Suppressor macrophage treated with lipopolysaccharide for 4 hours (primary cell): ENCODE data around the gene ARHGAP27.
"Not testable (repeated sequence)": the region's sequence is repeated elsewhere in the genome, so short reads cannot be mapped to it uniquely, and the experiment has no call there.

Experiments used
- DNase-seq: peaks from one replicate; pipeline ENCODE4 v3.0.0-alpha.2; 2020

Gene ARHGAP27

DNA sequence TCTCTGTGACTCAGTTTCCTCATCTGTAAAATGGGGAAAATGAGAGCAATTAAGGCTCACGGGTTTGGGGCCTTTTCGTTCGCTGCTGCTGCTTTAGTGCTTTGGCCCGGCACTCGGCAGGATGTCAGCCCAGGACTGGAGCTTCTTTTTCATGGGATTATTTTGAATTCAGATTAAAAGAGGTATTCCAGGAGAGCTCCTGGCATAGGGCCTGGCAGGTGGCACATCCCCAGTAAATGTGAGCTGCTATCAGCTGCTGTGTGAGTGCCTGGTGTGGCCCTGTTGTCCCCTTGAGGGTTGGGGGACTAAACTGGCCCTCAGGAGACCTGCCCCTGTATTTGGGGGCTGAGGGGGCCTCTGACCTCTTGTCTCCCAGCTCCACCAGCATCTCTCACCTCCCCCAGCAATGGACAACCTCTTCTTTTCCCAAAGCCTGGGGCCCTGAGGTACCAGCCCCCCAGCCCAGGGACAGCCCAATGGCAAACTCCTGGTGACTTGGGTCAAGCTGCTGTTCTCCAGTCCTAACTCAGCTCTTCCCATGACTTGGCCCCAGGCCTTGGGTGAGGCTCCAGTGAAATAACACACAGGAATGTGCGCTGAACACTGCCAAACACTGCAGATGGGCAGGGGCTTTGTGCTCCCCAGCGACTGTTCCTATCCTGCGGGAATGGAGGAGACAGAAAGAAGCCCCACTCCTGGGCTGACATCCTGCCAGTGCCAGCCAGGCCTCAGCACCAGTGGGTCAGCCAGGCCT, 14.4 kb upstream of the ARHGAP27 start:
- DNase-seq = not testable (repeated sequence)

DNA sequence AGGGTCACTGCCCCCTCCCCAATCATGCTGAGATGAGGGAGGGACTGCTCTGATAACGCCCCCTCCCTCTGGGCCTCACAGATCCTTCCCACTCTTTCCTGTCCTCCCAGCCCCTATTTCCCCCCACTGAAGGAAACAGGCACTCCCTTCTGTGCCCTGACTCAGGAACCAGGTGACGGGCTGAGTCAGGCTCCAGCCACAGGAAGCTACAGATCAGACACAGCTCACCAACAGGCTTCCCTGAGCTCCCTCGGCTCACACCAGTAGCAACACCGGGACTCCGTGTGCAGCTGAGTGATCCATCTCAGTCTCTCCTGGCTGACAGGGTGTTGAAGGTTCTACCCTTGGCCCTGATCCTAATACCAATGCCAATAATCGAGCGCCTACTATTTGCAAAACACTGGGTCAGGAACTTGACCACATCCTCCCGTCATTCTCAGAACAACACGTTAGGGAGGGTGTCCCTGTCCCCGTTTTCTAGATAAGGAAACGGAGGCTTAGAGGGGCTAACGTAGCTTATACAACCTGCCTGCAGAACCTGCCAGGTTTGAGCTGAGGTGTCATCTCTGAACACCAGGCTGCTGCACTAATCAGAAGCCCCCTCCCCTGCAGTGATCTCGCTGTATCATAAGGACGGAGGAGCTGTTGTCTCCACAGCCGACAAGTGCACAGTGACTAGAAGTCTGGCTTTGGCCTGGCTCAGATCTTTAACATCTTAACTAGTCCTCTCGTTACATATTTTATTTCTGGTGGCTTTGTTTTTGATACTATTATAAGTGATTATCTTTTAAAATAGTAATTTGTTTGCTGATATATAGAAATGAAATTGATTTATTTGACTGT, 13.5 kb upstream of the ARHGAP27 start:
- peak; percentile 40 for DNase-seq

DNA sequence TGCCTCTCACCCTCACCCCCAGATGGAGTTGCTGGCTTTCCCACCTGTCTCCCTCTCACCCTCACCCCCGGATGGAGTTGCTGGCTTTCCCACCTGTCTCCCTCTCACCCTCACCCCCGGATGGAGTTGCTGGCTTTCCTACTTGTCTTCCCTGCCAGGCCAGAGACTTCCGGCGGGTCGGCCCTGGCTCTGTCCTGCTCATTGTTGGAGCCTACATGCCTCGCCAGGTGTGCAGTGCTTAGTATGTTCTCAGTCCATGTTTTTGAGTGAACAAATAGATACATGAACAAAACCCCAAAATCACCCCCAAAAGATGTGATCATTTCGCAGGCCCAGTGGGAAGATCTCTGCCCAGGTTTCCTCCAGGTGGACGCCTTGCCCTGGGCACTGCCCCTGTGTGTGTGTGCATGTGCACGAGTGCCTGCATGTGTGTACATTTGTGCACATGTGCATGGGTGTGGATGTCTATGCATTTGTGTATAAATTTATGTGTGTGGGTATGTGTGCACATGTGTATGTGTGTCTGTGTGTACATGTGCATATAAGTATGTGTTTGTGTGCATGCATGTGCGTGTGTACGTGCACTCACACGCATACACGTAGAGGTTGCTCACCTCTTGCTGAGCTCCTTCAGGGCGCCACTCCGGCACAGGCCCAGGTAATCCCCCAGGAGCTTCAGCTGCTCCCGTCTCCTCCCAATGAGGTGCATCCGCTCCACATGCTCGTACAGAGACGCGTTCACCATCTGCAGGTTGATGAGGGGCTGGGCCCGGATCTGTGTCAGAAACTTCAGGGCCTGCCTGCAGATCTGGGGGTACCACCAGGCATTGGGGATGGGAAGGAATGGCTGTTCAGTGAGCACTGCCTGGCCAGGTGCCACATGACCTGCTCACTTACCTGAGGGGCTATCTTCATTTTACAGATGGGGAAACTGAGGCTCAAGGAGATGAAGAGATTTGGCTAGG, 12.5 kb upstream of the ARHGAP27 start:
- not testable (repeated sequence) for DNase-seq

DNA sequence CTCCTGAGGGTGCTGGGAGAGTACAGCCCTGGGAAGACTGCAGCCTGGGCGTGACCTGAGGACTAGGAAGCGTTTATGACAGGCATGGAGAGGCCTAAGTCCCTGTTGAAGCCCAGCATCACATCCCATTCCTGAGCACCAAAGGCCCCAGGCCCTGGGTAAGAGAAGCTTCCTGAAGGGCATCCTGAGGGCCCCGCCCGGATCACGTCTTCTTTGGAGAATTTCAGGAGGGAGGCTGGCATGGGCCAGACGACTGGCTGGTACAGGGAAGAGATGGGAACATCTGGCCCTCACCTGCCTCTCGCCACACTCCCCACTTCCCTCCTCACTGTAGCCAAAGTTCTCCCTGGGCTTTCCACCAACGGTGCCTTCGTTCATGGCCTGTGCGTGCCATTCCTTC, 11.6 kb upstream of the ARHGAP27 start:
- not testable (repeated sequence) for DNase-seq

DNA sequence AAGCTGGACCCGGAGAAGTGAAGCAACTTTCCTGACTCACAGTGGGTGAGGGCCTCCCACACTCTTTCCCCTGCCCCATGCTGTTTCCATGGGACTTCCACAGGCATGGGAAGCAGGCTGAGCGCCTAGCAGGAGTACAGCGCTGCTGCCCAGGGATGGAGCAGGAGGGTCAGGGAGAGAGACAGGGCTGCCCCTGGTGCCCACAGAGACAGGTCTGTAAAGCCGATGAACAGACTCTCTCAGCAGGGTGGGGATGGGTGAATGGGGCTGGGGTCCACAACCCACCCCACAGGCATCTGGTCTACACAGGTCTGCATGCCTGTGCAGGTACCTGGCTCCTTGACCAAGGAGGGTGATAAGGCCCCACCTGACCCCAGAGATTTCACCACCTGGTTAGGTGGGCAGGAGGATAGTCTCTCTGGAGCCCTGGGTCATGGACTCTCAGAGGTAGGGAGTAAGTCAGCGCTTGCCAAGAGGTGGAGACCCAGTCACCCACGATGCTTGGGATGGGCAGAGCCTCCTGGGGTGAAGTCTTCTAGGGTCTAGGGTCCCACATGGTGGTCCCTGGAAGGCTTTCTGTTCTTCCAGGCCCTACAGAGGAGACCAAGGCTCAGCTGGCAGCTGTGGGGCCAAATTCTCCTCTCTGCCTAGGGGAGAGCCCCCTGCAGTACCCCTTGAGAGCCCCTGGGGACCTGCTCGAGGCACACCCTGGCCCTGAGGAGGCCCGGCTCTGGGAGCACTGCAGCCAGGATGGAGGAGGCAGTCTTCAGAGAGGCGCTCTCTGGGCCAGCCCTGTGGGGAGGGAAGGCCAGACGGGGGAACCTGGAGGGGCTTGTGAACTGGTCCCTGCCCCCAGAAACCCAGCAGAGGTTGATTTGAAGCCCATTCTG, 10.9 kb upstream of the ARHGAP27 start:
- not testable (repeated sequence) for DNase-seq

DNA sequence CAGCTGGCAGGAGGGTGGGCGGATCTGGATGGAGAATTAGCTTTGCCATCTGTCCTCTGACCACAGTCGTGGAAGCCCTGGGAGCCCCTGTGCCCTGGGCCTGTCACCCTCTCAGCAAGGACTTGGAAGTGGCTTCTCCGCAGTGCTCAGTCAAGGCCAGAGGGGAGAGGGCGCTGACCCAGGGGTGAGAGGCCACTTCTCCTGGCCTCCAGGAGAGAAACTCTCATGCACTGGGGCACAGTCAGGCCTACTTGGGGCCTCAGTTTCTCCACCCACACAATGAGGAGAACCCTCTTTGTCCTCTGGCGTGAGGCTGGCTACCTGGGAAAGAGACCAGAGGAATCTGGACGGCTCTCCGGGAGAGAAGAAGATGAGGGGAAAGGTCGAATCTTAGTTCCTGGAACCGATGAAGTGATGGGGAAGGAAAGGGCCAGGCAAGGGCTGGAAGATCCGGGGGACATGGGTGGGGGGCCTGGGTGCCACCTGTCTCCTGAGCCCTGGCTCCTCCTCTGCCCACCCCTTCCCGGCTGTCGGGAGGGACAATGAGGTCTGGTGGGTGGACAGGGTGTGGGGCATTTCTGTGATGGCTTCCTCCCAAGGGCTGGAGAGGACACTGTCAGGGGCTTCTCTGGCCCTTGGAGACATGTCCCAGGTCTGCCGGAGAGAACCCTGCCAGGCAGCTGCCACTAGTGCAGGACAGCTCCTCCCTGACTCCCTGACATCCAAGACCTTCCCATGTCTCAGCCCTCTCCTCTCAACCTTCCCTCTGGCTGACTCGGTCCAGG, 9.0 kb upstream of the ARHGAP27 start:
- no peak for DNase-seq

DNA sequence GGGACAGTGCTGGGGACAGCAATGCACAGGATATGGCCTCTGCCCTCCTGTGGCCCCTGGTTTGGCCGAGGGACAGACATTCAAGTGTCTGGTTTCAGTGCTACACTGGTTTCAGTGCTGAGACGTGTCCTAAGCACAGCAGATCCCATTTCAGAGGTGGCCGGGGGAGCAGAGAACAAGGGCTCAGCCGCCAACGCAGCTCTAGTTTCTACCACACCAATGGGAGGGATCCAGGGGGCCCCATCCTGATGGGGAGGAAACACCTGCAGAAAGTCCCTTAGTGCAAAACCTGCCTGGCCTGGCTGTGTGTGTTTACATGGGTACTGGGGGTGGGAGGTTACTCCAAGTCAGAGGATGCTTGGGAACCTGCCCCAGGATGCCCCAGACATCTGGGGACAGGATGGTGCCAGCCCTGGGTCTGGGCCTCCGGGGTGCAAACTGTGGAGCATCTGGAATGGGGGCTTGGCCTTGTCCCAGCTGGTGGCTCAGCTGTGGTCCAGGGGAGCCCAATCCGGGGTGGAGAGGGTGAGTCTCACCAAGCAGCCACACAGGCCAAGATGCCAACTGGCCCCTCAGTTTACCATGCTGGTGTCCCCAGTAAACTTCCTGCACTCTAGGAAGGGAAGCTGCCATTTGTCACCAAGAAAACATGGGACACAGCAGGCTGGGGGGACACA, 8.3 kb upstream of the ARHGAP27 start:
- DNase-seq = not testable (repeated sequence)

DNA sequence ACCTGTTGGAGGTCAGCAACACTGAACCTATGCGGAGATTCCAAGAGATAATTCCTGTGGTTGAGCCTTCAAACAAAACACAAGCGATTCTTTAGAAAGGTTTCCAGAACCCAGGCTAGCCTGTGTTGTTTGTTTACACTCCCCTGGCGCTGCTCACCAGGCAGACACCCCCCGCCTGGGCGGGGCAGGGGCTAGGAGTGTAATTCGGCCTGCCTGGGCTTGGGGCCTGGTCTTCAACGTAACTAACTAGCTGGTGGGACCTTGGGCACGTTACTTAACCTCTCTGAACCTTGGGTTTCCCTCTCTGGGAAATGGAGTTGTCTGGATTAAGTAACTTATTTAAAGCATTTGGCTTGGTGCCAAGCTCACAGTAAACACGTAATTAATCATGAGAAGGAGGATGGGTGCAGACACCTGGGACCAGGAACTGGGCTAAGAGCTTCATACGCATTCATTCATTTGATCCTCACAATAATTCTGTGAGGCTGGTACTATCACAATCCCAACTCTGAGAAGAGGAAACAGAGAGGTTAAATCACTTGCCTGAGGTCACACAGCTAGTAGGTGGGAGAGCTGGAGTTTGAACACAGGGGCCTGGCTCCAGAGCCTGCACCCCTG, 7.6 kb upstream of the ARHGAP27 start:
- no peak for DNase-seq

DNA sequence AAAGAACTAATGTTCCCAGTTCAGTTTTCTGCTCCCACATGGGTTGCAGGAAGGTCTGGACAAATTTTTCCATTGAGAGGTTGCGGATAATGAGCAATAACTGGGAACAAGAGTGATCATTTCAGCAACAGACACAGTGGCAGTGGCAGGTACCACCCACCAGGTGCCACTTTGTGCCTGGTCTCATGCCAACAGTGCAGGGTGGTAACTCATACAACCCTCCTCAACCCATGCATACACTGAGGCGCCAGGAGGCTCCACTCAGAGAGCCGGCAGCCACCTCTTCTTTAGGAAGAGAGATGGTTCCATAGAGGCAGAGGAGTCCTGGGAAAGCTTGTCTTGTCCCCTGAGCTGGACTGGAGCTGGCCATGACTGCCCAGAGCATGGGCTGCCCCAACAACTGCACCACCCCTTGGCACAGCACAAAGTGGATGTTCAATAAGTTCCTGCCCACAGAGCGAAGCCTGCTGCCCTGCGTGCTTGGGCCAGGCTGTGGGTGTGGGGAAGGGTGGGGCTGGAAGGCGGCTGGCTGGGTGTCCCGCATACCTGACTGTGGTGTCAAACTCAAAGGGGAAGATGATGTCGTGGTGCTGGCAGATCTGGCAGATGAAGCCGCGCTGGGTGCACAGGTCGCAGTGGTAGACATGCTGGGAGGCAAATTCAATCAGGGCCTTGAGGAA, 6.4 kb upstream of the ARHGAP27 start:
- DNase-seq = no peak

DNA sequence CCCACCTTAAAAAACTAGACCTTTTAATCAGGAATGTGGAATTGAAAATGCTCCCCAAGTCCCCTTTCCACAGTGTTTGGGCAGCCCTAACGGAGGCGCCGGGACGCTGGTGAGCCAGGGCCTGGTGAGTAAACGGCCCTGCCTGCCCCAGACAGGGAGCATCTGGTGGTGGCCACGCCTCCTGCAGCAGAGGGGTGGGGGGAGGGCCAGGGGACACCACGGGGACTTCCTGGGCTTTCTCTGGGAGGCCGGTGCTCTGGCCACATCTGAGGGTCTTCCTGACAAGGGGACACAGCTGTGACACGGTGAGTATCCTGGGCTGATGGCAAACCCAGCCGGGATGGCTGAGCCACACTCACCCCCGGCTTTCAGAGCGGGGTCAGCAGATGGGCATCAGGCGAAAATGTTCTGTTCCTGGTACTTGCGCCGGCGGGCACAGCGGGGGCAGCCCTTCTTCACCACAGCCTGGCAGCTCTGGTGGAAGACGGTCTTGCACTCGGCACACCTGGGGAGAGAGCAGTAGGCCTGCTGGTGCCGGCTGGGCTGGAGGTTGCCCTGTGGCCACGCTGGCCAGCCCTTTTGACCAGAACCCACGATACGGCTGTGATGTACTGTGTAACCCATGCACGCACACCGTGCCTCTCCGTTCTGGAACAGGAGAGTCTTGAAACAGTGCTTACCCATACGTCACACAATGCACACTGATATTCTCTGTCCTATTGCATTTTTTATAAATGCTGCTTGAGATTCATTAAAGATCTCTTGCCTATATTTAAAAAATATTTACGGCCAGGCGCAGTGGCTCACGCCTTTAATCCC, 5.0 kb upstream of the ARHGAP27 start:
- no peak for DNase-seq

DNA sequence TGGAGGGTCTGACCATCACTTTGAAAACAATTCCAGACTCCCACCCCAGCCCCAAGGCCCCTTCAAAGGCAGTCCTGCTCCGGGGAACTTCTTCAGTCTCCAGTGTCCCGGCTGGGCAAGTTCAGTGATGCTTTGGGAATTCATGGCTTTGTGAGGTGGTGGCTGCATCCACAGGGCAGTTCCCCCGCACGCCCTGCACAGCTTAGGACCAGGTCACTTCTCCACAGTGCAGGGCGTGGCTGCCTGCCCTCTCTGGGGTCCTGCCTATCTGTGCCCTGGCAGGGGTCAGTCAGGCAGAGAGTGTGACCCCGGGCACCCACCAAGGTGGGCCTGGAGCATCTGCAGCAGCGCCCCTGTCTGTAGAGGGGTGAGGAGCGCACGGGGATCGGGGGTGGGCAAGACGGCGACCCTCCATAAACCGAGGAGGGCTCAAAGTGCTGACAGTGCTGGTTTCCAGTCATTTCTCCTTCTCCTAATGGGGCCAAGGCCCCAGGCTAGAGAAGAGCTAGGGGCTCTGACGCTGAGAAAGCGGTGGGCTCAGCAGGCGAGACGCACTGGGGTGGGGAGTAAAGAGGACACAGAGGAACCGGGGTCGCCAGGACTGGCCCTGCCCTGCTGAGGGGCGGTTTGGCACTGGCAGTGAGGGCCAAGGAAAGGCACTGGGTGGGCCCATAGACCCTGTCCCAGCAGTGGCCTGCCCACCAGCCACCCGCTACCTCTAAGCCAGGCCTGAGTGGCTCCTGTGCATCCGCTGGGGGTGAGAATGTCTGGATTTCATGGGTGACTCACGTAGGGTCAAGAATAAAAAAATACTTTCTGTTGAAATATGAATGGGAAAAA, 4.2 kb upstream of the ARHGAP27 start:
- DNase-seq = no peak

DNA sequence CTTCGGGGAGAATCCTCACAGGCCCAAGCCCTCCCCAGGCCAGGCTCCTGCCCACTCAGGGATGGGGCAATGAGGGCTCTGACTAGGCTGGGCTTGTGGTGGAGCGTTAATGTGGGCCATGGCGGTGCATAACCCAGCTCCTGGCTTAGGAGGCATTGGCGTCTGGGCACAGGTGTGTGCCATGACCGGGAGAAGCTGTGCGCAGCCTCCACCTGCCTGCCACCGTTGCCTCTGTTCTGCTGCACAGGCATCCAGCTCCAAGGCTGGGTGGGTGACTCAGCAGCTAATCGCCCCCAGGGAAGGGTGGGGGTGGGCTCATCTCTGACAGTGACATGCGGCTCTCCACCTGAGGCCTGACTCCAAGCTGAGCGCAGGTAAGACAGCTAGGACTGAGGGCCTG, 3.5 kb upstream of the ARHGAP27 start:
- DNase-seq = no peak

DNA sequence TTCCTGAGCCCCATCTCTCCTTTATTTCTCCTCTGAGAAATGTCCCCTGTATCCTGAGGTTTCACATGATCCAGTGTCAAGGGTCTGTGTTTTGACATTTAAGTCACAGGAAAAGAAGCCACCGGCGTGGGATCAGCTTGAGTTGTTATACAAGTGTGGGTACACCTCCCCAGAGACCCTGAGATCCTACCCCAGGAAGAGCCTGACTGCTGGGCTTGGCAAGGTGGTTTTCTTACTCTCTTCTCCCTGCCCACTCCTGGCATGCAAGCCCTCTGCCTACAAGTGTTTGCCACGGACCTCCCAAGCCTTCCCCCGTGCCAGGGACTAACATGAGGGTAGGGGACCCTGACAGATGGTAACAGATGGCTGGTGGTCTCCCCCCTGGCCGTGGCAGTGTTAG, 2.8 kb upstream of the ARHGAP27 start:
- DNase-seq = no peak

DNA sequence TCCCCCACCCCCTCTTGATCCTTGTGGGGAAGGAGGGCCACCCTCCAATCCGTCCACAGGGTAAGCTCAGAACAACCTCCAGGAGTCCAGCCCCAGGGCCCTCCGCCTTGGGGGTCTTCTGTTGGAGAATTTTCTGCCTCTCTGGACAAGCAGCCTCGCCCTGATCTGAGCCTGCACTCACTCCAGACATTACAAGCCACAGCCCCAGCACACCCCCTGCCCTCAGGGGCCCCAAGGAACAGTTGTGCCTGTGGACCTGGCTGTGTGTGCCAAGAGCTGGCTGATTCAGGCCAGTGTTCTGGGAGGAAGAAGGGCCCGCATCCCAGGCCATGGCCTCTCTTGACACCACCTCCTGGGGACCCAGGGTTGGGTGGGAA, 477 bp upstream of the ARHGAP27 start:
- DNase-seq = no peak

DNA sequence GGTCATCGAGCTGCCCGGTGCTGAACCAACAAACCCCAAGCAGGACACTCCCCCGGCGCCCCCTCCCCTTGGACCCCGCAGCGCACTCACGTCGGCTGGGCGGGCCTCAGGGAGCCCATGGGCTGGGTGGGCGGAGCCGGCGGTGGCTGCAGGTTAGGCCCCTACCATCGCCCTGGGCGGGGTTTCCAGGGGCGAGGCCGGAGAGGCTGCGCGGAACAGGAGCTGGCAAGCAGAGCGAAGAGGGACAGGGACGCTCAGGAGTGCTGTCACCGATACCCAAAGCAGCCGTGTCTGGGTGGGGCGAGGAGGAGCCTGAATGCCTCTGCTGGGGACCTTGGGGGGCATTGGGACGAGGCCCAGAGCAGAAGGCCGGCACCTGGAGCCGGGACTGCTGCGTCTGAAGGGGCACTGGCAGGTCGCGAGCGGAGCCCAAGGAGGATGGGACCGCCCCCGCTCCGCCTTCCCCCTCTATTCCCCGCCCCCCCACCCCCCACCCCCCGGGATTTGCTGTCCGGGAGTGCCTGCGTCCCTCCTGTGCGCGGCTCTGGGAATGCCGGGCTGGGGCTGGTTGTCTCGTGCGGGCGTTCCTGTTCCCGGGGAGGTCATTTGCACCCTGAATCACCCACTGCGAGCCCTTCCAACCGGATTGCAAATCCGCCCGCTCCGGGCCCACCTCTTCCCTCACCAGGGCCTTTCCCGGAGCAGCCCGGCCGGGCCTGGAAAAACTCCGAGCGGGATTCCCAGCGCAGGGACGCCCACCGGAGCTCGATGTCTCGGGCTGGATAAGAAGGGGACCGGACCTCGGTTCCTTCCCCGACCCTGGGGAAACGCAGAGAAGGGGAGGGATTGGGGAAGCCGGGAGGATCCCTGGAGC, 902 bp downstream of the ARHGAP27 start:
- peak; percentile 84 for DNase-seq

DNA sequence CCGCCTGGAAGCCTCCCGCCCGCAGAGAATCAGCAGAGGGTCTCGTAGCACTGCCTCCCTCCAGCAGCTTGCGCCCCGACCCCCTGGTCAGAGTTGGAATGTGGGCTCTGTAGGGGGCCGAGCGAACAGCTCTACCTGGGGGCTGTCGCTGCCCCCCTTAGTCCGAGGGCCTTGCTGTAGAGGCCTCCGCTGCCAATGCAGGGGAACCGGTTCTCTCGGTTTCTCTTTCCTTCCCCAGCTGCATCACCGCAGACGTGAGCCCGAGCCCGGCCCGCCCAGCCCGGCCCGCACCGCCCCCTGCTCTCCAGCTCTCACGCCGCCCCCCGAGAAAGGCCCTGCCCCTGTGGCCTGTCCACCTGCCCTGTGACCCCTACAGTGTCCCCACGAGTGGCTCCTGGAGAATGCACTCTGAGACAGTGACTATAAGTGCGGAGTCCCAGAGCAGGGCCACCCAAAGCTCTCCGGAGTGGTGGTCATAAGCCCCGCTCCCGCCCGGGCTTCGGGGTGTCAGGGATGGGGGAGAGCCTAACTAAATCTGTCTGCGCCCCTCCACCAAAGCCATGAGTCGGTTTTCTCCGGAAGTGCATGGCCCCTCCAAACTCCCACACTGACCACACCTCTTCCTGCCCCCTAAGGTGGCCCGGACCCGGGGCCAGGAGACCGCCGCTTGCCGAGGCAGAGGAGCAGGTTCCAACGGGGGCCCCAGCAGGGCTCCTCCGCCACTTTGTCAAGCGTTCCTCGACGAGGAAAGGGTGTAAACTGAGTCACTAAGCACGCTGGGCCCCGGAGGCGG, 1.7 kb downstream of the ARHGAP27 start:
- DNase-seq = peak; percentile 85
